Panc1 (cell line): ENCODE results near the gene FKBP2. TPM values are rescaled to one million over a fixed set of nuclear protein-coding genes. Genes with fewer than 3 reads are reported as not detected.

Experiments used
- ATAC-seq: fragments of 200-7000 bp; cut with Tn5 transposase; 2 replicates; pipeline ENCODE4 v1.9.1; 2020; ENCODE audit warnings: mild to moderate bottlenecking, moderate library complexity
- BruUV-seq: library from RNA; stranded (reverse); fragments of 400-500 nt; replicated peaks from 2 replicates; lab custom pipeline; 2021; lab: Mats Ljungman, UMichigan
- CTCF ChIA-PET: fragments of 300-600 bp; sonication (Branson Sonifier 250); formaldehyde crosslinking; loops from one replicate; lab custom pipeline; 2022; ENCODE audit warnings: antibody characterized with exemption; lab: Charles Lee
- POLR2A ChIA-PET: fragments of 300-600 bp; sonication (Branson Sonifier 250); formaldehyde crosslinking; loops from one replicate; lab custom pipeline; 2022; ENCODE audit warnings: antibody characterized with exemption; lab: Charles Lee
- DNase-seq: peaks from one replicate; pipeline ENCODE4 v3.0.0-alpha.2; 2010; ENCODE audit warnings: low read depth, low spot score
- H3K27ac ChIP-seq: 2 replicates; pipeline ENCODE4 v1.5.1; 2011; ENCODE audit warnings: mild to moderate bottlenecking, low read length, inconsistent platforms
- H3K27me3 ChIP-seq: fragments of 200-500 bp; sonication (Bioruptor generic); 2 replicates; pipeline ENCODE4 v1.6.0; 2014; ENCODE audit warnings: low read length, inconsistent platforms; ENCODE audit not compliant: control insufficient read depth, insufficient read depth
- H3K36me3 ChIP-seq: fragments of 200-500 bp; sonication (Bioruptor generic); 2 replicates; pipeline ENCODE4 v1.5.1; 2014; ENCODE audit warnings: inconsistent platforms, mild to moderate bottlenecking, low read length, moderate library complexity; ENCODE audit not compliant: control insufficient read depth, insufficient read depth
- H3K4me1 ChIP-seq: 2 replicates; pipeline ENCODE4 v1.5.1; 2011; ENCODE audit warnings: inconsistent platforms, mild to moderate bottlenecking, low read length, moderate library complexity; ENCODE audit not compliant: control insufficient read depth, insufficient read depth
- H3K4me3 ChIP-seq, 2 experiments: 2 replicates each; pipeline ENCODE4 v1.5.1; 2011 to 2012; ENCODE audit warnings: low read depth in 2 of 2, low read length in 2 of 2, mild to moderate bottlenecking in 2 of 2, inconsistent platforms in 1 of 2, moderate library complexity in 1 of 2
- H3K9me3 ChIP-seq: fragments of 200-500 bp; sonication (Bioruptor generic); 2 replicates; pipeline ENCODE4 v1.5.1; 2014; ENCODE audit warnings: low read depth, mild to moderate bottlenecking, inconsistent platforms, low read length, moderate library complexity; ENCODE audit not compliant: control insufficient read depth, insufficient read depth
- CTCF ChIP-seq: fragments of 450-650 bp; IDR thresholded peaks from 2 replicates; pipeline ENCODE4 v1.5.1; 2017; ENCODE audit warnings: mild to moderate bottlenecking
- POLR2AphosphoS5 ChIP-seq: IDR thresholded peaks from 2 replicates; pipeline ENCODE4 v1.6.1; 2012; ENCODE audit warnings: mild to moderate bottlenecking, low read depth, low read length, moderate library complexity
- REST ChIP-seq, 2 experiments: IDR thresholded peaks; 2 replicates each; pipeline ENCODE4 v1.6.1; 2011 to 2012; ENCODE audit warnings: low read depth in 2 of 2, control low read depth in 1 of 2, low read length in 1 of 2, mild to moderate bottlenecking in 1 of 2, moderate library complexity in 1 of 2; ENCODE audit not compliant: insufficient read depth in 1 of 2
- SIN3A ChIP-seq: IDR thresholded peaks from 2 replicates; pipeline ENCODE4 v1.6.1; 2012; ENCODE audit warnings: low read depth, mild to moderate bottlenecking, low read length, moderate library complexity, borderline replicate concordance; ENCODE audit not compliant: insufficient read depth
- TCF7L2 ChIP-seq: IDR thresholded peaks from 2 replicates; pipeline ENCODE4 v1.6.1; 2011; ENCODE audit warnings: mild to moderate bottlenecking, low read depth, low read length, inconsistent platforms
- in situ Hi-C: cut with HindIII; loops from 2 replicates; pipeline ENCODE4 v1.10.0; 2016; ENCODE audit warnings: low sequenced_read_pairs, low pct_unique_long_range_greater_than_20kb
- intact Hi-C: fragments of 100-400 bp; cut with micrococcal nuclease; formaldehyde crosslinking; loops from one replicate; pipeline ENCODE4 v1.10.0; 2022; ENCODE audit not compliant: unreplicated experiment
- total RNA-seq: library from RNA; stranded (reverse); gene quantifications from one replicate; pipeline ENCODE4 v1.2.1, GENCODE V29; 2021; ENCODE audit not compliant: unreplicated experiment

FKBP2 gene
- total RNA-seq, 1 experiment from 2014 or later, result 71.8 TPM

GRCh38 chr11:64196626-64197025 lies 44.3 kb upstream of the FKBP2 start:
- Histone ChIP-seq H3K4me1 (no peaks in the 10 kb centered on the region), H3K4me3 (no peak overlapping the region), H3K9me3 (no peaks in the 10 kb centered on the region), H3K27ac (no peak overlapping the region), H3K27me3 (no peaks in the 10 kb centered on the region), H3K36me3 (peaks cover 39% of the 10 kb centered on the region)
- intact Hi-C loops, result no loop called here
- TF ChIP-seq POLR2AphosphoS5 (no peak), REST (IDR thresholded peaks at IDR 0.05; ENCODE audit: insufficient read depth in 1 of 2, low read depth in 2 of 2, low read length in 1 of 2) (no peak), SIN3A (no peak), TCF7L2 (no peak), CTCF (no peak)
- no peak for DNase-seq
- POLR2A ChIA-PET, result interaction anchor here (0.6 kb wide), 1 partner anchor 11 kb away, joined by 5 read pairs; no protein-coding TSS in a partner anchor
- ATAC-seq, result no peak
- BruUV-seq, result no TSS peak
- in situ Hi-C loops, result no loop called here
- CTCF ChIA-PET, result interaction anchor here (0.6 to 0.9 kb wide), 2 partner anchors 11 to 104 kb away, joined by 3 to 5 read pairs; partner anchors contain the start of gene STIP1

GRCh38 chr11:64198511-64198910 lies 42.4 kb upstream of the FKBP2 start:
- no TSS peak for BruUV-seq
- DNase-seq (no peak), ATAC-seq (no peak)
- H3K27ac ChIP-seq, result no peak overlapping the region
- H3K27me3 ChIP-seq, result no peaks in the 10 kb centered on the region
- no peaks in the 10 kb centered on the region for H3K9me3 ChIP-seq
- intact Hi-C loops, result no loop called here
- H3K4me1 ChIP-seq, result no peaks in the 10 kb centered on the region
- peaks cover 52% of the 10 kb centered on the region for H3K36me3 ChIP-seq
- TF ChIP-seq POLR2AphosphoS5, result no peak
- TF ChIP-seq TCF7L2, result no peak
- TF ChIP-seq SIN3A, result no peak
- no peak for TF ChIP-seq REST (IDR thresholded peaks at IDR 0.05; ENCODE audit: insufficient read depth in 1 of 2, low read depth in 2 of 2, low read length in 1 of 2)
- no peak for TF ChIP-seq CTCF
- in situ Hi-C loops, result no loop called here
- no peak overlapping the region for H3K4me3 ChIP-seq
- CTCF ChIA-PET, result no interaction called here
- POLR2A ChIA-PET, result no interaction called here
